HepG2 (cell line): ENCODE measurements around the gene WNT7B. TPM values are rescaled to one million over a fixed set of nuclear protein-coding genes. Genes with fewer than 3 reads are reported as not detected.

Source experiments
- HNF4A ChIP-seq: sonication (generic); formaldehyde crosslinking; IDR thresholded peaks from 2 replicates; pipeline ENCODE4 v1.4.0; 2020; ENCODE audit warnings: missing genetic modification reagents
- KLF11 ChIP-seq: IDR thresholded peaks from 2 replicates; pipeline ENCODE4 v1.6.1; 2016; ENCODE audit warnings: missing compliant biosample characterization
- NR2F1 ChIP-seq, 2 experiments: fragments of 450-650 bp in 1 of 2; formaldehyde crosslinking in 1 of 2; IDR thresholded peaks; 2 replicates each; pipeline versions ENCODE4 v1.5.0 to v1.6.1; 2016 to 2020; ENCODE audit warnings: mild to moderate bottlenecking in 1 of 2, missing compliant biosample characterization in 1 of 2, missing genetic modification reagents in 1 of 2, moderate library complexity in 1 of 2
- U2AF1 ChIP-seq: fragments of 200-400 bp; formaldehyde crosslinking; optimal IDR thresholded peaks from 2 replicates; pipeline ENCODE3; 2017; ENCODE audit warnings: mild to moderate bottlenecking, low read depth, low read length
- ZC3H4 ChIP-seq: sonication (generic); formaldehyde crosslinking; IDR thresholded peaks from 2 replicates; pipeline ENCODE4 v1.4.0; 2020; ENCODE audit warnings: missing genetic modification reagents, borderline replicate concordance
- ZNF550 ChIP-seq: sonication (generic); formaldehyde crosslinking; IDR thresholded peaks from 2 replicates; pipeline ENCODE4 v1.4.0; 2020; ENCODE audit warnings: mild to moderate bottlenecking, missing genetic modification reagents, borderline replicate concordance
- ZNF746 ChIP-seq: sonication (generic); formaldehyde crosslinking; IDR thresholded peaks from 2 replicates; pipeline ENCODE4 v1.8.0; 2022; ENCODE audit warnings: mild to moderate bottlenecking, missing genetic modification reagents
- ZNF772 ChIP-seq: sonication (generic); formaldehyde crosslinking; IDR thresholded peaks from 2 replicates; pipeline ENCODE4 v1.5.0; 2020; ENCODE audit warnings: mild to moderate bottlenecking, missing genetic modification reagents
- polyA plus RNA-seq, 8 experiments: library from polyadenylated mRNA; depleted of rRNA in 3 of 8; stranded (reverse) in 7 of 8; unstranded in 1 of 8; fragments of >200 nt; fragmentation: Illumina TruSeq in 4 of 8; extraction: Trizol in 4 of 8; gene quantifications; 2 replicates each; pipeline versions ENCODE4 v1.2.1 to v1.2.3, GENCODE V29; 2011 to 2016; ENCODE audit warnings: low read depth in 4 of 8, missing spikeins in 1 of 8, mixed read lengths in 1 of 8; ENCODE audit not compliant: insufficient read depth in 1 of 8
- total RNA-seq, 5 experiments: library from RNA; depleted of rRNA; stranded (reverse); fragments of >200 nt; fragmentation: Illumina TruSeq; extraction: Trizol; gene quantifications; 2 replicates each; pipeline ENCODE4 v1.2.3, GENCODE V29; 2016; ENCODE audit warnings: low read depth in 1 of 5
- TF ChIP-seq, protein P1 (sequence below), 2 experiments: fragments of 450-650 bp in 1 of 2; sonication (generic) in 1 of 2; formaldehyde crosslinking in 1 of 2; IDR thresholded peaks; 2 replicates each; pipeline versions ENCODE4 v1.6.1 to v1.8.0; 2016 to 2022; ENCODE audit warnings: antibody characterized with exemption in 1 of 2, mild to moderate bottlenecking in 1 of 2, missing genetic modification reagents in 1 of 2
- TF ChIP-seq, protein P2 (sequence below): sonication (generic); formaldehyde crosslinking; IDR thresholded peaks from 2 replicates; pipeline ENCODE4 v1.4.0; 2020; ENCODE audit warnings: missing genetic modification reagents
- TF ChIP-seq, protein P3 (sequence below): sonication (generic); formaldehyde crosslinking; IDR thresholded peaks from 2 replicates; pipeline ENCODE4 v1.5.1; 2020; ENCODE audit warnings: missing genetic modification reagents, mild to moderate bottlenecking, borderline replicate concordance

Gene WNT7B
- total and polyA plus RNA-seq, 2 of the 13 experiments (the other 11 are each of a cell fraction or from before 2014, with no cell fraction given), result 0.09 TPM; not detected in 1

DNA sequence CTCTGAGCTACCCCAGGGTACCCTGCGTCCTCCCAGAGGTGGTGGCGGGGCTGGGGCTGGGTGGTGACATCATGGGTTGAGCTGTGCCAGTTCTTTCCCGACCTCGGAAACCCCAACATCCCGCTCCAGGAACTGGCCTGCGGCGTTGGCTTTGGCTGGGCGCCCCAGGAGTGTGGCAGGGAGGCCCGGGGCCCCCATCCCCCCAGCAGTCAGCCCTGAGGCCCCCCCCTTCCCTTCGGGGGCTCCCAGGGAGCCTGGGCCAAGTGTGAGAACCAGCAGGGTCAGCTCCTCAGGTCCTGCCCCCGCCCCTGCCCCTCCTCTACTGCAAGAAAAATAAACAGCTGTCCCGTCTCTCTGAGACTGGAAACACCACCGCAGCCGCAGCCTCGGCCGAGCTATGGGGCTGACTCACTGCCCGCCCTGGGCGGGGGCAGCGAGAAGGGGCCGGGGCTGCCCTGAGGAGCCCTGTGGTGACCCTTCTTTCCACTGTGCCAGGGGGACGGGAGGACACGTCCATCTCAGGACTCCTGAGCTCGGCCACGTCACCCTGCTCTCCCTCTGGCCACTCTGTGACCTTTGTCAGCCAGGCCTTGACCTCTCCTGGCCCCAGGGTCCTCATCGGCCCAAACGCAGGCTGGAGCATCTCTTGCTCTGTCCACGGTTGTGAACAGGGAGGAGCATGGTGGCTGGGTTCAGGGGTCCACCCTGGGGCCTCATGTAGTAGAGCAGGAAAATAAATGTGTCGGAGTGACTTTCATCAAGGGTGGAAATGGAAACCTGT, 73.4 kb downstream of the WNT7B start (continued):
- TF ChIP-seq, protein P1, sequence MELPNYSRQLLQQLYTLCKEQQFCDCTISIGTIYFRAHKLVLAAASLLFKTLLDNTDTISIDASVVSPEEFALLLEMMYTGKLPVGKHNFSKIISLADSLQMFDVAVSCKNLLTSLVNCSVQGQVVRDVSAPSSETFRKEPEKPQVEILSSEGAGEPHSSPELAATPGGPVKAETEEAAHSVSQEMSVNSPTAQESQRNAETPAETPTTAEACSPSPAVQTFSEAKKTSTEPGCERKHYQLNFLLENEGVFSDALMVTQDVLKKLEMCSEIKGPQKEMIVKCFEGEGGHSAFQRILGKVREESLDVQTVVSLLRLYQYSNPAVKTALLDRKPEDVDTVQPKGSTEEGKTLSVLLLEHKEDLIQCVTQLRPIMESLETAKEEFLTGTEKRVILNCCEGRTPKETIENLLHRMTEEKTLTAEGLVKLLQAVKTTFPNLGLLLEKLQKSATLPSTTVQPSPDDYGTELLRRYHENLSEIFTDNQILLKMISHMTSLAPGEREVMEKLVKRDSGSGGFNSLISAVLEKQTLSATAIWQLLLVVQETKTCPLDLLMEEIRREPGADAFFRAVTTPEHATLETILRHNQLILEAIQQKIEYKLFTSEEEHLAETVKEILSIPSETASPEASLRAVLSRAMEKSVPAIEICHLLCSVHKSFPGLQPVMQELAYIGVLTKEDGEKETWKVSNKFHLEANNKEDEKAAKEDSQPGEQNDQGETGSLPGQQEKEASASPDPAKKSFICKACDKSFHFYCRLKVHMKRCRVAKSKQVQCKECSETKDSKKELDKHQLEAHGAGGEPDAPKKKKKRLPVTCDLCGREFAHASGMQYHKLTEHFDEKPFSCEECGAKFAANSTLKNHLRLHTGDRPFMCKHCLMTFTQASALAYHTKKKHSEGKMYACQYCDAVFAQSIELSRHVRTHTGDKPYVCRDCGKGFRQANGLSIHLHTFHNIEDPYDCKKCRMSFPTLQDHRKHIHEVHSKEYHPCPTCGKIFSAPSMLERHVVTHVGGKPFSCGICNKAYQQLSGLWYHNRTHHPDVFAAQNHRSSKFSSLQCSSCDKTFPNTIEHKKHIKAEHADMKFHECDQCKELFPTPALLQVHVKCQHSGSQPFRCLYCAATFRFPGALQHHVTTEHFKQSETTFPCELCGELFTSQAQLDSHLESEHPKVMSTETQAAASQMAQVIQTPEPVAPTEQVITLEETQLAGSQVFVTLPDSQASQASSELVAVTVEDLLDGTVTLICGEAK (IDR thresholded peaks at IDR 0.05), result no peak
- TF ChIP-seq, protein P1 (CRISPR knock-in tag; IDR thresholded peaks at IDR 0.05), result no peak
- TF ChIP-seq ZNF550 (CRISPR knock-in tag) (no peak), U2AF1 (no peak), ZNF772 (no peak), ZNF746 (CRISPR knock-in tag) (no peak), NR2F1 (CRISPR knock-in tag; IDR thresholded peaks at IDR 0.05) (peak in 1 of 2 experiments; percentile 75; a peak in 3 of 4 replicates), HNF4A (CRISPR knock-in tag) (peak; percentile 22; the same call in 1 of the 2 replicates), KLF11 (CRISPR knock-in tag) (no peak), ZC3H4 (CRISPR knock-in tag) (no peak)
- TF ChIP-seq, protein P2, sequence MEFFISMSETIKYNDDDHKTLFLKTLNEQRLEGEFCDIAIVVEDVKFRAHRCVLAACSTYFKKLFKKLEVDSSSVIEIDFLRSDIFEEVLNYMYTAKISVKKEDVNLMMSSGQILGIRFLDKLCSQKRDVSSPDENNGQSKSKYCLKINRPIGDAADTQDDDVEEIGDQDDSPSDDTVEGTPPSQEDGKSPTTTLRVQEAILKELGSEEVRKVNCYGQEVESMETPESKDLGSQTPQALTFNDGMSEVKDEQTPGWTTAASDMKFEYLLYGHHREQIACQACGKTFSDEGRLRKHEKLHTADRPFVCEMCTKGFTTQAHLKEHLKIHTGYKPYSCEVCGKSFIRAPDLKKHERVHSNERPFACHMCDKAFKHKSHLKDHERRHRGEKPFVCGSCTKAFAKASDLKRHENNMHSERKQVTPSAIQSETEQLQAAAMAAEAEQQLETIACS, result no peak
- TF ChIP-seq, protein P3, sequence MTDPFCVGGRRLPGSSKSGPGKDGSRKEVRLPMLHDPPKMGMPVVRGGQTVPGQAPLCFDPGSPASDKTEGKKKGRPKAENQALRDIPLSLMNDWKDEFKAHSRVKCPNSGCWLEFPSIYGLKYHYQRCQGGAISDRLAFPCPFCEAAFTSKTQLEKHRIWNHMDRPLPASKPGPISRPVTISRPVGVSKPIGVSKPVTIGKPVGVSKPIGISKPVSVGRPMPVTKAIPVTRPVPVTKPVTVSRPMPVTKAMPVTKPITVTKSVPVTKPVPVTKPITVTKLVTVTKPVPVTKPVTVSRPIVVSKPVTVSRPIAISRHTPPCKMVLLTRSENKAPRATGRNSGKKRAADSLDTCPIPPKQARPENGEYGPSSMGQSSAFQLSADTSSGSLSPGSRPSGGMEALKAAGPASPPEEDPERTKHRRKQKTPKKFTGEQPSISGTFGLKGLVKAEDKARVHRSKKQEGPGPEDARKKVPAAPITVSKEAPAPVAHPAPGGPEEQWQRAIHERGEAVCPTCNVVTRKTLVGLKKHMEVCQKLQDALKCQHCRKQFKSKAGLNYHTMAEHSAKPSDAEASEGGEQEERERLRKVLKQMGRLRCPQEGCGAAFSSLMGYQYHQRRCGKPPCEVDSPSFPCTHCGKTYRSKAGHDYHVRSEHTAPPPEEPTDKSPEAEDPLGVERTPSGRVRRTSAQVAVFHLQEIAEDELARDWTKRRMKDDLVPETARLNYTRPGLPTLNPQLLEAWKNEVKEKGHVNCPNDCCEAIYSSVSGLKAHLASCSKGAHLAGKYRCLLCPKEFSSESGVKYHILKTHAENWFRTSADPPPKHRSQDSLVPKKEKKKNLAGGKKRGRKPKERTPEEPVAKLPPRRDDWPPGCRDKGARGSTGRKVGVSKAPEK (CRISPR knock-in tag), result no peak
